HepG2 (cell line): ENCODE measurements around the gene RPS6KB1. TPM values are rescaled to one million over a fixed set of nuclear protein-coding genes. Genes with fewer than 3 reads are reported as not detected.

Experiments used
- AGO2 ChIP-seq: fragments of 200-400 bp; formaldehyde crosslinking; optimal IDR thresholded peaks from 2 replicates; pipeline ENCODE3; 2017; ENCODE audit warnings: mild to moderate bottlenecking, low read depth, low read length, moderate library complexity
- ATM ChIP-seq: fragments of 450-650 bp; IDR thresholded peaks from 2 replicates; pipeline ENCODE4 v1.7.1; 2017; ENCODE audit warnings: mild to moderate bottlenecking, borderline replicate concordance
- CAMTA2 ChIP-seq: sonication (generic); formaldehyde crosslinking; IDR thresholded peaks from 2 replicates; pipeline ENCODE4 v1.4.0; 2020; ENCODE audit warnings: mild to moderate bottlenecking, missing genetic modification reagents, borderline replicate concordance
- CC2D1A ChIP-seq: sonication (generic); formaldehyde crosslinking; IDR thresholded peaks from 2 replicates; pipeline ENCODE4 v1.8.1; 2023; ENCODE audit warnings: mild to moderate bottlenecking, missing genetic modification reagents
- CREB1 ChIP-seq, 2 experiments: fragments of 450-650 bp in 1 of 2; IDR thresholded peaks; 2 replicates each; pipeline ENCODE4 v1.6.1; 2016 to 2017; ENCODE audit warnings: control low read depth in 1 of 2, mild to moderate bottlenecking in 1 of 2, missing compliant biosample characterization in 1 of 2, missing genetic modification characterization in 1 of 2
- FOXA1 ChIP-seq, 2 experiments: fragments of 450-650 bp in 1 of 2; sonication (generic) in 1 of 2; formaldehyde crosslinking in 1 of 2; IDR thresholded peaks; 2 replicates each; pipeline versions ENCODE4 v1.4.0 to v1.6.1; 2016 to 2020; ENCODE audit warnings: missing genetic modification reagents in 1 of 2
- HOXA5 ChIP-seq: sonication (generic); formaldehyde crosslinking; IDR thresholded peaks from 2 replicates; pipeline ENCODE4 v1.4.0; 2020; ENCODE audit warnings: missing genetic modification reagents
- KDM5B ChIP-seq: sonication (generic); formaldehyde crosslinking; IDR thresholded peaks from 2 replicates; pipeline ENCODE4 v1.4.0; 2020; ENCODE audit warnings: missing genetic modification reagents, mild to moderate bottlenecking, borderline replicate concordance
- KLF6 ChIP-seq: IDR thresholded peaks from 2 replicates; pipeline ENCODE4 v1.8.0; 2016; ENCODE audit warnings: missing biosample characterization, missing genetic modification reagents
- MATR3 ChIP-seq: sonication (generic); formaldehyde crosslinking; IDR thresholded peaks from 2 replicates; pipeline ENCODE4 v1.4.0; 2020; ENCODE audit warnings: missing genetic modification reagents
- MIER2 ChIP-seq: IDR thresholded peaks from 2 replicates; pipeline ENCODE4 v1.6.1; 2016; ENCODE audit warnings: missing biosample characterization, missing genetic modification reagents
- POLR2A ChIP-seq, 2 experiments: IDR thresholded peaks; 2 replicates each; pipeline ENCODE4 v1.6.1; 2011; ENCODE audit warnings: low read depth in 2 of 2, low read length in 2 of 2, mild to moderate bottlenecking in 1 of 2, moderate library complexity in 1 of 2; ENCODE audit not compliant: insufficient read depth in 1 of 2
- RORA ChIP-seq: sonication (generic); formaldehyde crosslinking; IDR thresholded peaks from 2 replicates; pipeline ENCODE4 v1.5.0; 2020; ENCODE audit warnings: mild to moderate bottlenecking, missing genetic modification reagents, moderate library complexity
- SP5 ChIP-seq: IDR thresholded peaks from 2 replicates; pipeline ENCODE4 v1.6.1; 2016; ENCODE audit warnings: low read depth, borderline replicate concordance
- ZNF232 ChIP-seq: sonication (generic); formaldehyde crosslinking; IDR thresholded peaks from 2 replicates; pipeline ENCODE4 v1.4.0; 2020; ENCODE audit warnings: missing genetic modification reagents, borderline replicate concordance
- ZNF24 ChIP-seq: fragments of 450-650 bp; IDR thresholded peaks from 2 replicates; pipeline ENCODE4 v1.6.1; 2017; ENCODE audit warnings: antibody characterized with exemption, mild to moderate bottlenecking
- ZNF274 ChIP-seq: sonication (generic); formaldehyde crosslinking; IDR thresholded peaks from 2 replicates; pipeline ENCODE4 v1.5.1; 2020; ENCODE audit warnings: mild to moderate bottlenecking, missing genetic modification reagents
- ZNF441 ChIP-seq: sonication (generic); formaldehyde crosslinking; IDR thresholded peaks from 2 replicates; pipeline ENCODE4 v1.7.0; 2021; ENCODE audit warnings: missing genetic modification reagents, borderline replicate concordance
- ZNF460 ChIP-seq: sonication (generic); formaldehyde crosslinking; IDR thresholded peaks from 2 replicates; pipeline ENCODE4 v1.5.1; 2020; ENCODE audit warnings: missing genetic modification reagents, mild to moderate bottlenecking, borderline replicate concordance
- ZNF556 ChIP-seq: sonication (generic); formaldehyde crosslinking; IDR thresholded peaks from 2 replicates; pipeline ENCODE4 v1.4.0; 2020; ENCODE audit warnings: mild to moderate bottlenecking, missing genetic modification reagents, borderline replicate concordance
- ZNF775 ChIP-seq: sonication (generic); formaldehyde crosslinking; IDR thresholded peaks from 2 replicates; pipeline ENCODE4 v1.4.0; 2020; ENCODE audit warnings: missing genetic modification reagents, mild to moderate bottlenecking, moderate library complexity, borderline replicate concordance
- ZNF776 ChIP-seq: sonication (generic); formaldehyde crosslinking; IDR thresholded peaks from 2 replicates; pipeline ENCODE4 v1.4.0; 2020; ENCODE audit warnings: mild to moderate bottlenecking, missing genetic modification reagents
- polyA plus RNA-seq, 8 experiments: library from polyadenylated mRNA; depleted of rRNA in 3 of 8; stranded (reverse) in 7 of 8; unstranded in 1 of 8; fragments of >200 nt; fragmentation: Illumina TruSeq in 4 of 8; extraction: Trizol in 4 of 8; gene quantifications; 2 replicates each; pipeline versions ENCODE4 v1.2.1 to v1.2.3, GENCODE V29; 2011 to 2016; ENCODE audit warnings: low read depth in 4 of 8, missing spikeins in 1 of 8, mixed read lengths in 1 of 8; ENCODE audit not compliant: insufficient read depth in 1 of 8
- total RNA-seq, 5 experiments: library from RNA; depleted of rRNA; stranded (reverse); fragments of >200 nt; fragmentation: Illumina TruSeq; extraction: Trizol; gene quantifications; 2 replicates each; pipeline ENCODE4 v1.2.3, GENCODE V29; 2016; ENCODE audit warnings: low read depth in 1 of 5
- TF ChIP-seq, protein P1 (sequence below): sonication (generic); formaldehyde crosslinking; IDR thresholded peaks from 2 replicates; pipeline ENCODE4 v1.5.0; 2020; ENCODE audit warnings: missing genetic modification reagents, mild to moderate bottlenecking, borderline replicate concordance
- TF ChIP-seq, protein P2 (sequence below): sonication (generic); formaldehyde crosslinking; IDR thresholded peaks from 2 replicates; pipeline ENCODE4 v1.5.0; 2020; ENCODE audit warnings: mild to moderate bottlenecking, missing genetic modification reagents
- TF ChIP-seq, protein P3 (sequence below): sonication (generic); formaldehyde crosslinking; IDR thresholded peaks from 2 replicates; pipeline ENCODE4 v1.8.0; 2023; ENCODE audit warnings: mild to moderate bottlenecking, missing genetic modification reagents
- TF ChIP-seq, protein P4 (sequence below): sonication (generic); formaldehyde crosslinking; IDR thresholded peaks from 2 replicates; pipeline ENCODE4 v1.5.0; 2020; ENCODE audit warnings: missing genetic modification reagents

RPS6KB1 gene
- total and polyA plus RNA-seq, 2 of the 13 experiments (the other 11 are each of a cell fraction or from before 2014, with no cell fraction given): 16.5 to 42.2 TPM

DNA sequence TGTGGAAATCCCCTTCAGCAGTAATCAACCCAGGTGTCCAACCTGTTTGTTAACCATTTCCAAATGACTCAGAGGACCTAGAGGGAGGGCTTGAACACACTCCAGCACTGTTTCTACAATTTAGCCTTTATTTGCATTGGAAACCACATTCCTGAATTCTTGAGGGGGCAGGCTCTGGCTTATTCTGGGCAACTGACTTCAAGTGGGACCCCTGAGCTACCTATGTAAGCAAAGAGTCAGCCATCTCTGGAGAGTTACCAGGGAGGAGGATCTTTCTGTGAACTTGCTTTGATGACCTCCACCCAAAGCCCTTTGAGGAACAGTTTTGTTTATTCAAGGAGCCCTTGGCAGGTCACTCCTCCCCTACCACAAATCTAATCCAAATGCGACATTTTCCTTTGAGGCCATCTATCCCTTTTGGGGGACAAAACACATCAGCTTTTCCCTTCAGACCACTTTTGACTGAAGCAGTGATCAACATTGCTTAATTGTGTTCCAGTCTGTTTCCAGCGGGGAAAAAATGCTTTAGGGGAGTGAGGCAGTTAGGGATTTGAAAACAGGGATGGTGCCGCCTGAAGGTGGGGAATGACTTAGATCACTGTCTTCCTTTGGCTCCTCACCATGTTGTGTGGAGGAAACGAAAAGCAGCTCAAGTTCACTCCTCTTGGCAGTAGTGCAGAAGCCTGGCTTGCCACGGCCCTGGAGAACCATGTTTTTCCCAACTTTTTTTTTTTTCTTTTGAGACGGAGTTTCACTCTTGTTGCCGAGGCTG is 46.3 kb upstream of the RPS6KB1 start (continued):
- TF ChIP-seq, protein P1, sequence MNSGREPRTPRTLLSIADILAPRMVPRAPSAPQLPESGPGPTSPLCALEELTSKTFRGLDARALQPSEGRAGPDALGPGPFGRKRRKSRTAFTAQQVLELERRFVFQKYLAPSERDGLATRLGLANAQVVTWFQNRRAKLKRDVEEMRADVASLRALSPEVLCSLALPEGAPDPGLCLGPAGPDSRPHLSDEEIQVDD (CRISPR knock-in tag): 0 out of 2 replicates have a peak, but pooled peaks have one; percentile 75
- TF ChIP-seq SP5 (CRISPR knock-in tag) (peak; percentile 94), AGO2 (no peak), MIER2 (CRISPR knock-in tag) (peak; percentile 60; the same call in 1 of the 2 replicates), CREB1 (IDR thresholded peaks at IDR 0.05) (no peak), CREB1 (CRISPR knock-in tag; IDR thresholded peaks at IDR 0.05) (peak; percentile 67), HOXA5 (peak; percentile 94), ATM (no peak), ZNF776 (CRISPR knock-in tag) (no peak), ZNF460 (CRISPR knock-in tag) (no peak), CC2D1A (no peak), KLF6 (CRISPR knock-in tag) (no peak; the same call in 1 of the 2 replicates), MATR3 (CRISPR knock-in tag) (no peak), ZNF441 (CRISPR knock-in tag) (peak; percentile 62), CAMTA2 (CRISPR knock-in tag) (no peak), FOXA1 (IDR thresholded peaks at IDR 0.05) (0 out of 2 replicates have a peak, but pooled peaks have one; percentile 46), FOXA1 (CRISPR knock-in tag; IDR thresholded peaks at IDR 0.05) (peak; percentile 87), ZNF556 (CRISPR knock-in tag) (peak; percentile 54; the same call in 1 of the 2 replicates), POLR2A (IDR thresholded peaks at IDR 0.05; ENCODE audit: insufficient read depth in 1 of 2, low read depth in 2 of 2, low read length in 2 of 2) (peak in 1 of 2 experiments; percentile 73; a peak in 3 of 4 replicates), ZNF274 (CRISPR knock-in tag) (peak; percentile 70; the same call in 1 of the 2 replicates), ZNF775 (CRISPR knock-in tag) (no peak), ZNF232 (CRISPR knock-in tag) (peak; percentile 88; the same call in 1 of the 2 replicates), ZNF24 (no peak), RORA (CRISPR knock-in tag) (no peak), KDM5B (CRISPR knock-in tag) (no peak)
- TF ChIP-seq, protein P2, sequence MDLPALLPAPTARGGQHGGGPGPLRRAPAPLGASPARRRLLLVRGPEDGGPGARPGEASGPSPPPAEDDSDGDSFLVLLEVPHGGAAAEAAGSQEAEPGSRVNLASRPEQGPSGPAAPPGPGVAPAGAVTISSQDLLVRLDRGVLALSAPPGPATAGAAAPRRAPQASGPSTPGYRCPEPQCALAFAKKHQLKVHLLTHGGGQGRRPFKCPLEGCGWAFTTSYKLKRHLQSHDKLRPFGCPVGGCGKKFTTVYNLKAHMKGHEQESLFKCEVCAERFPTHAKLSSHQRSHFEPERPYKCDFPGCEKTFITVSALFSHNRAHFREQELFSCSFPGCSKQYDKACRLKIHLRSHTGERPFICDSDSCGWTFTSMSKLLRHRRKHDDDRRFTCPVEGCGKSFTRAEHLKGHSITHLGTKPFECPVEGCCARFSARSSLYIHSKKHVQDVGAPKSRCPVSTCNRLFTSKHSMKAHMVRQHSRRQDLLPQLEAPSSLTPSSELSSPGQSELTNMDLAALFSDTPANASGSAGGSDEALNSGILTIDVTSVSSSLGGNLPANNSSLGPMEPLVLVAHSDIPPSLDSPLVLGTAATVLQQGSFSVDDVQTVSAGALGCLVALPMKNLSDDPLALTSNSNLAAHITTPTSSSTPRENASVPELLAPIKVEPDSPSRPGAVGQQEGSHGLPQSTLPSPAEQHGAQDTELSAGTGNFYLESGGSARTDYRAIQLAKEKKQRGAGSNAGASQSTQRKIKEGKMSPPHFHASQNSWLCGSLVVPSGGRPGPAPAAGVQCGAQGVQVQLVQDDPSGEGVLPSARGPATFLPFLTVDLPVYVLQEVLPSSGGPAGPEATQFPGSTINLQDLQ (CRISPR knock-in tag): peak; percentile 88
- TF ChIP-seq, protein P3, sequence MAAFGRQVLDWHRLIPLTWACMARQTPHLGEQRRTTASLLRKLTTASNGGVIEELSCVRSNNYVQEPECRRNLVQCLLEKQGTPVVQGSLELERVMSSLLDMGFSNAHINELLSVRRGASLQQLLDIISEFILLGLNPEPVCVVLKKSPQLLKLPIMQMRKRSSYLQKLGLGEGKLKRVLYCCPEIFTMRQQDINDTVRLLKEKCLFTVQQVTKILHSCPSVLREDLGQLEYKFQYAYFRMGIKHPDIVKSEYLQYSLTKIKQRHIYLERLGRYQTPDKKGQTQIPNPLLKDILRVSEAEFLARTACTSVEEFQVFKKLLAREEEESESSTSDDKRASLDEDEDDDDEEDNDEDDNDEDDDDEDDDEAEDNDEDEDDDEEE (CRISPR knock-in tag): 0 out of 2 replicates have a peak, but pooled peaks have one; percentile 33
- TF ChIP-seq, protein P4, sequence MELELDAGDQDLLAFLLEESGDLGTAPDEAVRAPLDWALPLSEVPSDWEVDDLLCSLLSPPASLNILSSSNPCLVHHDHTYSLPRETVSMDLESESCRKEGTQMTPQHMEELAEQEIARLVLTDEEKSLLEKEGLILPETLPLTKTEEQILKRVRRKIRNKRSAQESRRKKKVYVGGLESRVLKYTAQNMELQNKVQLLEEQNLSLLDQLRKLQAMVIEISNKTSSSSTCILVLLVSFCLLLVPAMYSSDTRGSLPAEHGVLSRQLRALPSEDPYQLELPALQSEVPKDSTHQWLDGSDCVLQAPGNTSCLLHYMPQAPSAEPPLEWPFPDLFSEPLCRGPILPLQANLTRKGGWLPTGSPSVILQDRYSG: 0 out of 2 replicates have a peak, but pooled peaks have one; percentile 78
